Type B pancreatic cell (in vitro differentiated cells): Measurements from ENCODE around the gene TTLL11. TPM values are rescaled to one million over a fixed set of nuclear protein-coding genes. Genes with fewer than 3 reads are reported as not detected.

Source experiments
- DNase-seq: peaks from one replicate; pipeline ENCODE4 v3.0.0; 2021; ENCODE audit warnings: mixed read lengths; ENCODE audit not compliant: unreplicated experiment; ENCODE audit errors: extremely low spot score
- H3K27ac Mint-ChIP-seq: 2 replicates; pipeline ENCODE4 v1.8.0; 2021; ENCODE audit warnings: mild to moderate bottlenecking, mixed read lengths
- H3K27me3 Mint-ChIP-seq: 2 replicates; pipeline ENCODE4 v1.8.0; 2021; ENCODE audit warnings: mixed read lengths
- H3K36me3 Mint-ChIP-seq: 2 replicates; pipeline ENCODE4 v1.8.0; 2021; ENCODE audit warnings: mixed read lengths
- H3K4me1 Mint-ChIP-seq: one replicate; pipeline ENCODE4 v1.8.0; 2021; ENCODE audit warnings: mixed read lengths; ENCODE audit not compliant: unreplicated experiment
- H3K4me3 Mint-ChIP-seq: 2 replicates; pipeline ENCODE4 v1.8.0; 2021; ENCODE audit warnings: mild to moderate bottlenecking, mixed read lengths
- H3K9me3 Mint-ChIP-seq: 2 replicates; pipeline ENCODE4 v1.8.0; 2021; ENCODE audit warnings: mixed read lengths
- CTCF ChIP-seq: fragments of 200-600 bp; sonication (generic); conservative IDR thresholded peaks from 2 replicates; pipeline ENCODE4 v1.5.0; 2021; ENCODE audit warnings: antibody characterized with exemption, mild to moderate bottlenecking
- total RNA-seq: library from RNA; stranded (reverse); gene quantifications from 2 replicates; pipeline ENCODE4 v1.2.1, GENCODE V29; 2021; ENCODE audit warnings: low replicate concordance

Gene TTLL11
- total RNA-seq, 1 donor from 2014 or later, result 8.6 TPM

GRCh38 chr9:121870271-121870670 is 222.8 kb downstream of the TTLL11 start:
- H3K27ac Mint-ChIP-seq, result no peak overlapping the region
- no peak overlapping the region for H3K4me3 Mint-ChIP-seq
- no peaks in the 10 kb centered on the region for H3K36me3 Mint-ChIP-seq
- TF ChIP-seq CTCF, result no peak
- DNase-seq, result no peak
- no peaks in the 10 kb centered on the region for H3K4me1 Mint-ChIP-seq
- H3K9me3 Mint-ChIP-seq, result no peaks in the 10 kb centered on the region
- H3K27me3 Mint-ChIP-seq, result peaks cover 14% of the 10 kb centered on the region

GRCh38 chr9:121868626-121869025 is 224.5 kb downstream of the TTLL11 start:
- peaks cover 14% of the 10 kb centered on the region for H3K27me3 Mint-ChIP-seq
- H3K27ac Mint-ChIP-seq, result no peak overlapping the region
- no peak for DNase-seq
- TF ChIP-seq CTCF, result no peak
- no peaks in the 10 kb centered on the region for H3K9me3 Mint-ChIP-seq
- no peak overlapping the region for H3K4me3 Mint-ChIP-seq
- no peaks in the 10 kb centered on the region for H3K36me3 Mint-ChIP-seq
- H3K4me1 Mint-ChIP-seq, result no peaks in the 10 kb centered on the region

- Mint-ChIP-seq H3K27me3 (peaks cover 12% of the 10 kb centered on the region), H3K4me1 (no peaks in the 10 kb centered on the region), H3K27ac (no peak overlapping the region), H3K9me3 (no peaks in the 10 kb centered on the region), H3K4me3 (no peak overlapping the region), H3K36me3 (no peaks in the 10 kb centered on the region)
- TF ChIP-seq CTCF, result no peak
- no peak for DNase-seq
Observed at GRCh38 chr9:121866927-121867326, 226.2 kb downstream of the TTLL11 start.

GRCh38 chr9:121865884-121866283 is 227.2 kb downstream of the TTLL11 start:
- no peak overlapping the region for H3K4me3 Mint-ChIP-seq
- no peak for DNase-seq
- H3K9me3 Mint-ChIP-seq, result no peaks in the 10 kb centered on the region
- no peak for TF ChIP-seq CTCF
- H3K27me3 Mint-ChIP-seq, result peaks cover 5% of the 10 kb centered on the region
- H3K36me3 Mint-ChIP-seq, result no peaks in the 10 kb centered on the region
- no peak overlapping the region for H3K27ac Mint-ChIP-seq
- H3K4me1 Mint-ChIP-seq, result no peaks in the 10 kb centered on the region

GRCh38 chr9:121865060-121865459 is 228.0 kb downstream of the TTLL11 start:
- H3K4me1 Mint-ChIP-seq, result no peaks in the 10 kb centered on the region
- H3K27me3 Mint-ChIP-seq, result peaks cover 5% of the 10 kb centered on the region
- no peak for TF ChIP-seq CTCF
- H3K27ac Mint-ChIP-seq, result no peak overlapping the region
- H3K4me3 Mint-ChIP-seq, result no peak overlapping the region
- H3K36me3 Mint-ChIP-seq, result no peaks in the 10 kb centered on the region
- no peak for DNase-seq
- H3K9me3 Mint-ChIP-seq, result no peaks in the 10 kb centered on the region

GRCh38 chr9:121863955-121864354 is 229.2 kb downstream of the TTLL11 start:
- Mint-ChIP-seq H3K9me3 (no peaks in the 10 kb centered on the region), H3K36me3 (no peaks in the 10 kb centered on the region), H3K4me1 (no peaks in the 10 kb centered on the region), H3K27me3 (peaks cover 5% of the 10 kb centered on the region), H3K27ac (no peak overlapping the region), H3K4me3 (no peak overlapping the region)
- no peak for TF ChIP-seq CTCF
- DNase-seq, result no peak
